ENCODE data around the gene LTO1.
"Not testable (repeated sequence)": the region's sequence is repeated elsewhere in the genome, so short reads cannot be mapped to it uniquely, and the experiment has no call there.

The LTO1 gene

DNA sequence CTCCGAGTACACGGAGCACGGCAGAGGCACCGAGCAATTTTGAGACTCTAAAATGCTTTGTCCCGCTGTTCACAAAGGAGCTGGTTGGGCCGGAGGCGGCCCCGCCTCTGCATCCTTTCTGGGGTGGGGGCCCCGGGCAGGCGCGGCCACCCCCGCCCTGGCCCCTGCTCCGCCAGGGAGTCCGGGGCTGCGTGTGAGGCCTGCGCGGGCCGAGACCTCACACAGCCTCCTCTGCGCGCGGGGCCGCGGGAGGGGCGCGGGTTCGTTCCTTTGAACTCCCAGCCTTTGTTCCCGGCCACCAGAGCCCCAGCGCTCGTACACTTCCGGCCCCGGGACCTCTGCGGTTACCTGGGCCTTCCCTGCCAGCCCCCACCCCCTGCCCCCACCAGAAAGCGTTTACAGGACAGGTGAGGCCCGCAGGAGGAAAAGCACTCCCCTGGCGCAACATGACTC lies 27.1 kb upstream of the LTO1 start:
- in situ Hi-C loops (cut with HindIII; ENCODE audit: low sequenced_read_pairs): no loop called here

DNA sequence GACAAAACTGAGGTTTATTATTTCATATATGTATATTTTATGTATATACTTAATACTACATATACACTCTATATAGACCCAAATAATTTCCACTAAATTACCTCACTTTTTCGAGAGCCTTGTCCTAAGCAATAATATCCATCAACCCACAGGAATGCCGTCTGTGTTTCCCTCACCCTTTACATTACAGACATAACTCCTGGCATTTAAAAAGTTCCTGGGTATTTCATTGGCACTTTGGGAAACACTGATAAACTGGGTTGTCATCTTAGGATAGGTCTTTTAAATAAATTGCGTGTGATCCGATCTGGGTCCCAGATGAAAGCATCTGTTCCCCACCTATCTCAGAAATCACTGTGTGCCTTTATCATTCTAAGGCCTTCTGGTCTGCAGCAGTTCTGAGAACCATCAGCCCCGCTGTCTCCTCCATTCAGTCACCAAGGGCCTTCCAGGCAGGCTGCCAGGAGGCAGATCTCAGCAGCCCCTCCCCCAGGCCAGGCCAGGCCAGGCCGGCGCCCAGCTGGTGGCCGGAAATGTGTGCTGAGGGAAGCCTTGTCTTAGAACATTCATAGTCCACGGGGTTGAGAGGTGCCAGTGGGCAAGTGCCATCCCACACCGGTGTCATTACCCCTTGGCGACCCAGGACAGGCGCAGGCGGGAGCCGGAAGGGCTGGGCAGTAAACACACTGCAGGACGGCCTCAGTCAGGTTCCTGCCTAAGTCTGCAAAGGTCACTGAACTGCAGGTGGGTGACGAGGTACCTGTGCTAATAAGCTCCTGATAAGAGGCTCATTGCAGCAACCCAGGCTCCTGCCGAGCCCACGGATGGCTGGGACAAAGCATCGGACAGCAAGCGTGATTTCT lies 25.4 kb upstream of the LTO1 start:
- in situ Hi-C loops (cut with HindIII; ENCODE audit: low sequenced_read_pairs): no loop called here

DNA sequence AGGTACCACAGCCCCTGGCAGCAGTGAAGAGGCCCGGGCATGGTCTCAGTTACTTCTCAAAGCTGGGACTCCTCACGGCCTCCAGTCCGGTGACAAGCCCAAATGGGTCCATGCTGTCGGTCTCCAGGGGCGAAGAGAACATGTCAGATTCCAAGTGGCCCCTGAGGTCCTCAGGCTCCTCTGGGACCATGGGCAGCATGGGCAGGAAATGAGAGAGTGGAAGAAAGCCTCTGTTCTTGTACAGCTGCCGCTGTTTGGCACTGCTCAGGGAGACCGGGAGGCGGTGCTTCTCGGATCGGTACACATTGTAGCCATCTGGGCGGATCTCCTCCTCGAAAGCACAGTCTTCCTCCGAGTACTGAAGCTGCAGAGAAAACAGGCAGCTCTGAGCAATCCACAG lies 24.1 kb upstream of the LTO1 start:
- in situ Hi-C loops (cut with HindIII; ENCODE audit: low sequenced_read_pairs): no loop called here

DNA sequence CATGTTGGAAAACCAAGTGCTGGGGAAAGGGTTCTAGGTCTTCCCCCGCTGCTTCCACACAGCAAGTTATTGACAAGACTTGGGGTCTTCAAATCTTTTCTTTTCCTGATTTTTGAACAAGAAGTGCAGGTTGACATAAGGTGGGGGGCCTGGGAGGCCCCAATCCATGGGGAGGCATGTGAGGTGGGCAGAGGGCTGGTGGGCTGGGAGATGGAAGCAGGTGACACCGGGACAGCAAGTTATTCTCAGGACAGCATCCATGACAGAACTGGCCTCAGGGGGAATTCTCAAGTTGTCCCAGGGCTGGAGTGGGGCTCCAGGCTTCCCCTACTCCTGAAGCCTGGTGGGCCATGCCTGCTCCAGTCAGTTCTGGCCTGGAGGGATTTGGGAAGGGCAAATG lies 23.2 kb upstream of the LTO1 start:
- in situ Hi-C loops (cut with HindIII; ENCODE audit: low sequenced_read_pairs): no loop called here

DNA sequence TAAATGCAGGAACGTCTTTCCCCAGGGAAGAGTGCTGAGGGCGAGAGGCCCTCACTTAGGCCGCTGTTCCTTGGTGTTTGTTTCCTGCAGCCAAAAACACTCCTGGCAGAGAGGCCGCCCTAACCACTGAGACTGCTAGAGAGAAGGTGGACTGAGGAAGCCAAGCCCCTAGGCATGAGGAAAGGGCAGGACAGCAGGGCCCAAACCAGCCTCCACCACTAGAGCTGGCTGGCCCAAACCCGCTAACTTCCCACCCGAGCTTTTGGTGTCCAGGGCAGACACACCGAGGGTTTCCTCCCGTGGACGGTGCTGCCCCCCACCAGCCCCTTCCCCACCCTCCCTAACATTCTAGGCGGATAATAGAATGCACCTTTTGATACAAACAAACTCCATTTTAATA lies 22.7 kb upstream of the LTO1 start:
- in situ Hi-C loops (cut with HindIII; ENCODE audit: low sequenced_read_pairs): no loop called here

DNA sequence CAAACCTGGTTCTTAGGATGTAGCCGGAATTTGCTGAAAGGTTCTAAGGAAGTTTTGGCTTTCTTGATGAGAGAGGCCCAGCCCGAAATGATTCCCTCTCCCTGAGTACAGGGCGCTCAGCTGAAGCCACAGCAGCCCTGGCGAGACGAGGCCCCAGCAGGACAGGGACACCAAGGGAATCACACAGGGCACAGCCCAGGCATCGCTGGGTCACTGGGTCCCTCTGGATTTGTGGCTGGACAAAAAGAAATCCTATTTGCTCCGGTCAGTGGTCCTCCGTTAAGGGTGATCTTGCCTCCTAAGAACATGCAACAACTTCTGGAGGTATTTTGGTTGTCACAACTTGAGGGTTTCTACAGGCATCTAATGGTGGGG lies 22.3 kb upstream of the LTO1 start:
- in situ Hi-C loops (cut with HindIII; ENCODE audit: low sequenced_read_pairs): no loop called here

DNA sequence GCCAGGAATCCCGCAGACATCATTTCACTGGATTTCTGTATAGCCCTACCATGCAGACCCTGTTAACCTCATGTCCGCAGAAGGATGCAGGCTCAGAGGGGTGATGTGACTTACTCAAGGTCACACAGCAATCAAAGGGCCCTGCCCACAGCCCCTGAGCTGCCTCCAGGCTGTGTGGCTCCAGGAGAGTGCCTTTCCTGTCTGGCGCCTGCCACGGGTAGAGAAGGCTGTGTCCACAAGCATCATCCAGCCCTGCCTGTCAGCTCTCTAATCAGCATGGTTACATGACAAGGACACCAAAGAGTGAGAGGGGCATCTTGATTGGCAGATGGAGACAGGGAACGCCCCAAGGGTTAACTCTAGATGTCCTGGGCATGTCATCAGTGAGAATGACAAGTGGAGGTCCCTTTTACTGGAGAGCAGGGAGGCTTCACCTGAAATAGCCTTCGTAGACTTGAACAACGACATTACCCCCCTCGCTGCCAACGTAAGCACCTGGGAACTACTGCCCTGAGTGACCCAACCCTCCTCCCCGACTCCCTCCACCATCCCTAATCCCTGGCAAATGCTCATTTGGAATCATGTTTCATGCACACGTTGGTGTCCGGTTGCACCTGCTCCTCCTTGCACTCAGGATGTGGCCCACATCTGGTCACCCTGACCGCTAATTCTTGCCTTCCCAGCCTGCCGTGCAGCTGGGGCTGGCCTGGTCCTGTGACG lies 21.8 kb upstream of the LTO1 start:
- in situ Hi-C loops (cut with HindIII; ENCODE audit: low sequenced_read_pairs): no loop called here

DNA sequence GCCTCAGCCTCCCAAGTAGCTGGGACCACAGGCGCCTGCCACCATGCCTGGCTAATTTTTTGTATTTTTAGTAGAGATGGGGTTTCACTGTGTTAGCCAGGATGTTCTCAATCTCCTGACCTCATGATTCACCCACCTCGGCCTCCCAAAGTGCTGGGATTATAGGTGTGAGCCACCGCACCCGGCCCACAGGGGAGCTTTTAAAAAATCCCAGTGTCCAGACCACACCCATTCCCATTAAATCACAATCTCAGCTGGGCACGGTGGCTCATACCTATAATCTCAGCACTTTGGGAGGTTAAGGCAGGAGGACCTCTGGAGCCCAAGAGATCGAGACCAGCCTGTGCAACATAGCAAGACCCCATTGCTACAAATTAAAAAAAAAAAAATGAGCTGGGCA lies 20.8 kb upstream of the LTO1 start:
- in situ Hi-C loops (cut with HindIII; ENCODE audit: low sequenced_read_pairs): not testable (repeated sequence)

DNA sequence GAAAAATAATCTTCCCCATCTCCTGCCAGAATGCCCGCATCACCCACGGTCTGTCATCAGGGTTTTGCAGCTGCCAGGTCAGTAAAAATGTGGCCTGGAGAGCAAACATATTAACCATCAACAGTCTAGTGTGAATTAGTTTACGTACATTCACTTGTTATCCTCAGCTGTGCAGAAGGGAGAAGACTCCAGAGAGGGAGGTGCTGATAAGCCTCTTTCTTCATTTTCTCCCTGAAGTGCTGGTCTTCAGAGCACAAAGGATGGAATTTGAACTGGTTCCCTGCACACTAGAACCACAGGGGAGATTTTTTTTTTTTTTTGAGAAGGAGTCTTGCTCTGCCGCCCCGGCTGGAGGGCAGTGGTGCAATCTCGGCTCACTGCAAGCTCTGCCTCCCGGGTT lies 20.4 kb upstream of the LTO1 start:
- in situ Hi-C loops (cut with HindIII; ENCODE audit: low sequenced_read_pairs): no loop called here

DNA sequence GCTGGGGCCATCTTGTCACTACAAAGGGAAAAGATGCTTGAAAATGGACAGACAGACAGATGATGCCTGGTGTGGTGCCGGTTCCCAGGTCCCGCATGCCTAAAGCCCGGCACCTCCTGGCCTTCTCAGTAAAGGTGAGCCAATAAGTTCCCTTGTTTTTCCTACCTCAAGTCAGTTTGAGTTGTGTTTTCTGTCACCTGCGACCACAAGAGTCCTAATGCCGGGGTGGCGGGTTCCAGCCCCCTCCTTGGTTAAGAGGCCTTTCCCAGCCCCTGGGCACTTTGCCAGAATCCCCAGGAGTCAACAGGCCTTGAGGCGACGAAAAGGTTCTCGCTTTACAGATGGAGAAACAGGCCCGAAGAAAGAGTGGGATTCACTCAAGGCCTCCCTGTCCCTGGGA lies 19.6 kb upstream of the LTO1 start:
- in situ Hi-C loops (cut with HindIII; ENCODE audit: low sequenced_read_pairs): no loop called here

DNA sequence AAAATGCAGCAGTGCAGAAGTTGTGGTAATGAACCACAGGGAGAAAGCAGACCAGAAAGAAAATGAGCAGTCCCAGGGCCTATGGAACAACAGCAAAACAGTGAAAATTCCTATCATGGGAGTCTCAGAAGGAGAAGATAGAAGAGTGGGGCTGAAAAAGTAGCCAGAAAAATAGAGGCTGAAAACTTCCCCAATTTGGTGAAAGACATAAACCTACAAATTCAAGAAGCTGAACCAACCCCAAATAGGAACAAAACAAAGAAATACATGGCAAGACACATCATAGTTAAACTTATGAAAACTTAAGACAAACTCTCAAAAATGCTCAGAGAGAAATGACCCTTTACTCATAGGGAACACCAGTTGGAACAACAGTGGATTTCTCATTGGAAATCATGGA lies 17.3 kb upstream of the LTO1 start:
- in situ Hi-C loops (cut with HindIII; ENCODE audit: low sequenced_read_pairs): no loop called here

DNA sequence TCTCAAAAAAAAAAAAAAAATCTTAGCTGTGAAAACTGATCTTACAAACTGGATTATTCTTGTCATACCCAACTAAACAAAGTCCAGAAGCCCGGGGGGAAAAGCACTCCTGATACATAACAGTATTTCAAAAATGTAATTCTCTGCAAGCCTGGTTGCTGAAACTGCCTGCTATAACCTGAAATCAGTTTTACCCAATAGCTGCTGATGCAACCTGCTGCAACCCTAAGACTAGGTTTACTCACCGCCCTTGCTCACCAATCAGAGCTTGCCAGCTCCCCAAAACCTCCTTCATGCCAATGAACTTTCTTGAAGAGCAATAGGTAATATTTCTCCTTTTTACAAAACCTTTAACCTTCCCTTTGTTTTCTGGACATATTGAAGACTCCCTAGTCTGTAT lies 16.3 kb upstream of the LTO1 start:
- in situ Hi-C loops (cut with HindIII; ENCODE audit: low sequenced_read_pairs): no loop called here

DNA sequence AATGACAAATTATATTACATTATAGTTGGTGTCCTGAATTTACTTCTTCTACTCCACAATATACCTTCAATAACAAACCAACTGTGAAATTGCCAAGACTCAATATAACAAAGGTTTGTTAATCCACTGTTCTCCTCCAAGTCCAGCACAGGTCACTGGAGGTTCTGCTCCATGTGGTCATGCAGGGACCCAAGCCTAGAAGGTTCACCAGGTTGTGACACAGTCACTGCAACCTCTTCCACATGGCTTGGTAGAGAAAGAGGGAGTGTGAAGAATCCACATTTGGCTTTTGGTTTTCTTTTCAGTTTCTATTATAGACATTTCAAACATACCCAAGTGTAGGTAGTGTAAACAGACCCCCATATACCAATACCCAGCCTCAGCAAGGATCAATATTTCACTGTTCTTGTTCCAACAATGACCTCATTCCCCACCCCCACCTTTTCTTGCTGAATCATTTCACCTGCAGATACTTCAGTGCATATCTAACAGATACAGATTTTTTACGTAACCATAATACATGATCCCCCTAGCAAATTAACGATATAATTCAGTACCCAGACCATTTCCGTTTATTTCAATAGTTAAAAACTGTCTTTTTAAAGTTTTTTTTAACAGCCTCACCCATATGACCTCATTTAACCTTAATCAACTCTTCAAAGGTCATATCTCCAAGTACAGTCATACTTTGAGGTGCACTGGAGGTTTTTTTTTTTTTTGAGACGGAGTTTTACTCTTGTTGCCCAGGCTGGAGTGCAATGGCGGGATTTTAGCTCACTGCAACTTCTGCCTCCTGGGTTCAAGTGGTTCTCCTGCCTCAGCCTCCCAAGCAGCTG lies 14.5 kb upstream of the LTO1 start:
- in situ Hi-C loops (cut with HindIII; ENCODE audit: low sequenced_read_pairs): no loop called here

DNA sequence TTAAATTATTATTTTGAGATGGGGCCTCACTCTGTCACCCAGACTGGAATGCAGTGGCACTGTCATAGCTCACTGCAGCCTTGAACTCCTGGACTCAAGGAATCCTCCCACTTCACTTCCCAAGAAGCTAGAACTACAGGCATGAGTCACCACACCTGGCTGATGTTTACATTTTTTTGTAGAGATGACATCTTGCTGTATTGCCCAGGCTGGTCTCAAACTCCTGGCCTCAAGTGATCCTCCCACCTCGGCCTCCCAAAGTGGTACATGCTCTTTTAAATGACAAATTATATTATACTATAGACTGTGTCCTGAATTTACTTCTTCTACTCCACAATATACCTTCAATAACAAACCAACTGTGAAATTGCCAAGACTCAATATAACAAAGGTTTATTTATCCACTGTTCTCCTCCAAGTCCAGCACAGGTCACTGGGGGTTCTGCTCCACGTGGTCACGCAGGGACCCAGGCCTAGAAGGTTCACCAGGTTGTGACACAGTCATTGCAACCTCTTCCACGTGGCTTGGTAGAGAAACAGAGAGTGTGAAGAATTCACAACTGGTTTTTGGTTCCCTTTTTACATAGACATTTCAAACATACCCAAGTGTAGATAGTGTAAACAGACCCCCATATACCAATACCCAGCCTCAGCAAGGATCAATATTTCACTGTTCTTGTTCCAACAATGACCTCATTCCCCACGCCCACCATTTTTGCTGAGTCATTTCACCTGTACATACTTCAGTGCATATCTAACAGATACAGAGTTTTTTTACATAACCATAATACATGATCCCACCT lies 13.0 kb upstream of the LTO1 start:
- in situ Hi-C loops (cut with HindIII; ENCODE audit: low sequenced_read_pairs): not testable (repeated sequence)

DNA sequence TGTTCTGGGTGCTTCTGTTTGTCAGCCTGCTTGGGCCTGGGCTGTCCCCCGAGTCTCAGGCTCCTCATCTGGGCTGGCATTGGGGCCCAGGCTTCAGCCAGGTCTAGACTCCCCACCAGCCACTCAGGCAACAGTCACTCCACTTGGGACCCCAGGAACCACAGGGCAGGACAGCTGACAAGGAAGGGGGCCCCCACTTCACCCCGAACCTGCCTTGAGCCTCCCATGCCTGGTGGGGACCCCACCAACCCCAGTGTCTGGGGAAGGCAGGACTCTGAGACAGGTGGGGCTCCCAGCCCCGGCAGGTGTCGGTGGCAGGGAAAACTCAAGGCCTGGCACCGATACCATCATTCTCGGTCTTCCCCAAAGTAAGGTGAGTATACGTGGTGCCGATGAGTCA lies 11.7 kb upstream of the LTO1 start:
- in situ Hi-C loops (cut with HindIII; ENCODE audit: low sequenced_read_pairs): no loop called here

DNA sequence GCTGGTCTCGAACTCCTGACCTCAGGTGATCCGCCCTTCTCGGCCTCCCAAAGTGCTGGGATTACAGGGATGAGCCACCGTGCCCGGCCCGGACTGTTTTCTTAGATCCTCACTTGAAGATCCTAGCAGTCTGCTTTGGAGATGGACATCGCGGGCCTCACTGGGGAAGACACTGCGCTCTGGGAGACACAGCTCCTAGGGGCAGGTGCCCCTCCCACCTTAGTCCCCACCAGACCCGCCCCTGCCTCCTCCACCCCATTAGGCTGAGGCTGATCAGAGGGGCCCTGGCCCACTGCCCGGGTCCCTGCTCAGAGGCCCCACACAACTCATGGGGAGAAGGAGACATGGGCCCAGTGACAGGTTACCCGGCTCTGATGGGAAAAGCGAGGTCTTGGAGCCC lies 11.3 kb upstream of the LTO1 start:
- in situ Hi-C loops (cut with HindIII; ENCODE audit: low sequenced_read_pairs): no loop called here

DNA sequence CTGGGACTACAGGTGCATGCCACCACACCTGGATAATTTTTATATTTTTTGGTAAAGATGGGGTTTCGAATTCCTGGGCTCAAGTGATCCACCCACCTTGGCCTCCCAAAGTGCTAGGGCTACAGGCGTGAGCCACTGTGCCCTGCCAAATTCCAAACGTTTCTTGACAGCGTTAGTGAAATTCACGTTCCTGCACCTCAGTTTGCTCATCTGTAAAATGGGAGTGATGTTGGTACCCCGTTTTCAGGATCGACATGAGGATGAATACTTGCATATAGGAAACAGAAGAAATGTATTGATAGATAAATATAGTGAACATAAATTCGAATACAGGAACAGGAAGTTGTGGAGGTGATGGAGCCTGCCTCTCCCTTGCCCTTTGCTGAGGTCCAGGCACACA lies 10.2 kb upstream of the LTO1 start:
- in situ Hi-C loops (cut with HindIII; ENCODE audit: low sequenced_read_pairs): no loop called here

DNA sequence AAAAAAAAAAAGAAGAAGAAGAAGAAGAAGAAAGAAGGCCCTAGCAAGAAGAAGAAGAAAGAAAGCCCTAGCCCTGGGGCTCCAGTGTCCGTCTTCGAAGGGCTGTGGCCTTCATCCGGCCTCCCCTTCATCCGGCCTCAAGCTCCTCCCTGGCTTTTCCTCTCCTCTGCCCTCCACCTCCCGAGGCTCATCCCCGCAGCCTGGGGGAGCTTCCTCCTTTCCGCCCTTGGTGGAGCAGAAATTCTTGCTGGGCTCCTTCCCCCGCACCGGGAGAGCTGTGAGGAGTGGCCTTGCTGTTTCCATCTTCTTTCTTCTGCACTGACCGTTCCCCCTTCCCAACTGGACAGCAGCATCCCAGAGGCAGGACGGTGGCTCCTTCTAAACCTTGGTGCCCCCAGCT lies 9.5 kb upstream of the LTO1 start:
- in situ Hi-C loops (cut with HindIII; ENCODE audit: low sequenced_read_pairs): no loop called here

DNA sequence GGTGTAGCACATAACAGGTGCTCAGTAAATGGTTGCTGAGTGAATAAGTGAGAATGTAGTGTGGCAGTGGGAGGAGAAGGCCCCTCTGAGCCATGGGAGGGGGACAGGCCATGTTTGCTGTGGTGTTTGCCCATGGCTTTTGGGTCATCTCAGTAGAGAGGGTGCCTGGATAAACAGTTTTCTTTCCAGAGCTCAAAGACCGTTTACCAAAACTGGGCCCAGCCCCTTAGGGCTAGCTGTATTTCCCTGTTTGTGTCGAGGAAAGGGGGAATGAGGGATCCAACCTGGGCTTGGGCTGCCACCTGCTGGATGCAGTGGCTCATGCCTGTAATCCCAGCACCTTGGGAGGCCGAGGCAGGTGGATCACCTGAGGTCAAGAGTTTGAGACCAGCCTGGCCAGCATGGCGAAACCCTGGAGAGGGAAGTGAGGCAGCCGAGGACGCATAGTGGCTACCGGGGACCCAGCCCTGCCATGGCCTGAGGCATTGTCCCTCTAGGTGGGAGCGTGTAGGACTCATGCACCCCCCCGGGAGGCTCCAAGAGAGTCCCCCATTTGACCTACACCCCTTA lies 8.7 kb upstream of the LTO1 start:
- in situ Hi-C loops (cut with HindIII; ENCODE audit: low sequenced_read_pairs): no loop called here

DNA sequence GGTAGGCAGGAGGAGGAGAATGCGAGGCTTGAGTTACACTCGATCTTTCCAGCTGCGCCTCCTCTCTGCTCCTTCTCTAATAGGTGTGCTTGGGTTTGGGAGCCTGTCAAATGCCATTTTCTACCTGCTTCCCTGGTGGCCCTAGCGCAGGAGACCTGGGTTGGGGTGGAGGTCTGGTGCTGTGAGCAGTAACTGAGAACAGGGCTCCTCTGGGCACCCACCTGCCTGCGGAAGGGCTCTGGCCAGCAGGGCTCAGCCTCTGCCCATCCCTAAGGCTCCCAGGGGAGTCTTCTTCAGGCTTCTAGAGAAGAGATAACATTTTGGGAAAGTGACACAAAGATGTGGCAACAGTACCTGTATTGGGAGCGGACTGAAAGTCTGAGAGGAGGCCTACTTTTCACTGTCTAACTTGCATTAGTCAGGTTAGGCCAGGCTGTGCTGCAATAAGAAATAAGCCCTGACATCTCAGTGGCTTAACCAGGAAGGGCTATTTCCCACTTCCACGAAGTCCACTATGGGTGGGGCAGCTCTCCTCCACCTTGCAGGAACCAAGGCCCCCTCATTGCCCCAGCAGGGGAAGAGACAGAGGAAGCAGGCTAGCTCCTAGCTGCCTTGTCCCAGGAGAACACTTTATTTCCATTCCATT lies 7.7 kb upstream of the LTO1 start:
- in situ Hi-C loops (cut with HindIII; ENCODE audit: low sequenced_read_pairs): no loop called here

Measured in endothelial cell of hepatic sinusoid (primary cell).